Hematopoietic multipotent progenitor cell treated with erythropoietin and hydrocortisone succinate and interleukin-3 and kit ligand, for 6 days (in vitro differentiated cells): ENCODE data around the gene TARP.

Experiments used
- DNase-seq: peaks from one replicate; pipeline ENCODE4 v3.0.0-alpha.2; 2015

The TARP gene

GRCh38 chr7:38273286-38273995 is at the start of gene TARP:
Gene TARP (minus strand): TSS chr7:38273636.
- no peak for DNase-seq

- no peak for DNase-seq
Observed at GRCh38 chr7:38323156-38323555, 49.7 kb upstream of the TARP start.

GRCh38 chr7:38322461-38322860 is 49.0 kb upstream of the TARP start:
- DNase-seq: no peak

GRCh38 chr7:38321967-38322366 is 48.5 kb upstream of the TARP start:
- no peak for DNase-seq

GRCh38 chr7:38321515-38321944 is 48.1 kb upstream of the TARP start:
- DNase-seq: no peak

- DNase-seq: no peak
Observed at GRCh38 chr7:38321050-38321449, 47.6 kb upstream of the TARP start.

- no peak for DNase-seq
Observed at GRCh38 chr7:38319873-38320272, 46.4 kb upstream of the TARP start.

- peak; percentile 83 for DNase-seq
Observed at GRCh38 chr7:38318803-38319416, 45.5 kb upstream of the TARP start.

GRCh38 chr7:38318241-38318640 is 44.8 kb upstream of the TARP start:
- no peak for DNase-seq

GRCh38 chr7:38317515-38317914 is 44.1 kb upstream of the TARP start:
- DNase-seq: peak; percentile 64

GRCh38 chr7:38316733-38317360 is 43.4 kb upstream of the TARP start:
- DNase-seq: no peak

GRCh38 chr7:38315410-38315809 is 42.0 kb upstream of the TARP start:
- no peak for DNase-seq

- no peak for DNase-seq
Observed at GRCh38 chr7:38312821-38313220, 39.4 kb upstream of the TARP start.

GRCh38 chr7:38311329-38311937 is 38.0 kb upstream of the TARP start:
- peak; percentile 68 for DNase-seq

GRCh38 chr7:38310591-38311101 is 37.2 kb upstream of the TARP start:
- peak; percentile 57 for DNase-seq

- DNase-seq: no peak
Observed at GRCh38 chr7:38309555-38309954, 36.1 kb upstream of the TARP start.

GRCh38 chr7:38308140-38308539 is 34.7 kb upstream of the TARP start:
- DNase-seq: no peak

- DNase-seq: no peak
Observed at GRCh38 chr7:38307640-38308039, 34.2 kb upstream of the TARP start.

GRCh38 chr7:38306914-38307313 is 33.5 kb upstream of the TARP start:
- DNase-seq: peak; percentile 72

- no peak for DNase-seq
Observed at GRCh38 chr7:38306171-38306570, 32.7 kb upstream of the TARP start.

GRCh38 chr7:38303866-38304265 is 30.4 kb upstream of the TARP start:
- no peak for DNase-seq

GRCh38 chr7:38300175-38300574 is 26.7 kb upstream of the TARP start:
- no peak for DNase-seq

GRCh38 chr7:38299275-38299931 is 26.0 kb upstream of the TARP start:
- DNase-seq: no peak
